Ovary (tissue), 3 donors: ENCODE results near the gene MSANTD2.

Source experiments
- CTCF ChIP-seq, 3 donors: fragments of 450-650 bp in 2 of 3; fragments of 200-600 bp in 1 of 3; IDR thresholded peaks; one replicate each; pipeline versions ENCODE4 v1.5.1 to v1.8.0; 2016 to 2022; ENCODE audit warnings: antibody characterized with exemption in 3 of 3, mild to moderate bottlenecking in 1 of 3
- EP300 ChIP-seq: sonication (generic); formaldehyde crosslinking; IDR thresholded peaks from one replicate; pipeline ENCODE4 v1.6.1; 2017; ENCODE audit warnings: antibody characterized with exemption
- POLR2A ChIP-seq: fragments of 450-650 bp; IDR thresholded peaks from one replicate; pipeline ENCODE4 v1.6.1; 2017; ENCODE audit warnings: antibody characterized with exemption, mild to moderate bottlenecking, moderate library complexity
- donor health status: DM: no; HTN: no; CAD: no.

- no peak for TF ChIP-seq CTCF (IDR thresholded peaks at IDR 0.05)
- no peak for TF ChIP-seq EP300
- TF ChIP-seq POLR2A = no peak
These were observed 38.0 kb downstream of the MSANTD2 start, which contains the start of gene ESAM for GRCh38 chr11:124762105-124762623.
